Mucosa of descending colon (tissue), 3 donors: ENCODE data around the gene GALNT12. TPM values are rescaled to one million over a fixed set of nuclear protein-coding genes. Genes with fewer than 3 reads are reported as not detected.

Source experiments
- ATAC-seq: fragments of 200-7000 bp; cut with Tn5 transposase; one replicate; pipeline ENCODE4 v1.9.1; 2020; ENCODE audit warnings: mild to moderate bottlenecking, moderate library complexity
- DNase-seq, 3 donors: peaks; one replicate each; pipeline ENCODE4 v3.0.0-alpha.2; 2020
- H3K36me3 ChIP-seq: fragments of 200-600 bp; one replicate; pipeline ENCODE4 v1.8.0; 2021; ENCODE audit warnings: low read depth, mild to moderate bottlenecking
- H3K4me1 ChIP-seq: fragments of 200-600 bp; one replicate; pipeline ENCODE4 v1.8.0; 2021; ENCODE audit warnings: low read depth, mild to moderate bottlenecking
- H3K4me3 ChIP-seq: fragments of 200-600 bp; one replicate; pipeline ENCODE4 v1.8.0; 2021; ENCODE audit warnings: mild to moderate bottlenecking
- H3K9me3 ChIP-seq: fragments of 200-600 bp; one replicate; pipeline ENCODE4 v1.8.0; 2021; ENCODE audit warnings: mild to moderate bottlenecking
- CTCF ChIP-seq: fragments of 200-600 bp; IDR thresholded peaks from one replicate; pipeline ENCODE4 v1.8.0; 2022; ENCODE audit warnings: antibody characterized with exemption, mild to moderate bottlenecking
- intact Hi-C, 2 donors: fragments of 100-400 bp; cut with DNase I in 1 of 2; cut with micrococcal nuclease in 1 of 2; formaldehyde crosslinking; loops; one replicate each; pipeline versions ENCODE4 v1.11.0 to v1.11.1; 2022; cut with DNase I, micrococcal nuclease
- total RNA-seq, 3 donors: library from RNA; stranded (reverse); fragmentation: NEBNext Ultra II Directional in 2 of 3; extraction: Animal tissue kit (Norgen Biotek cat#: 25700) in 2 of 3; gene quantifications; one replicate each; pipeline versions ENCODE4 v1.2.1 to v1.2.4, GENCODE V29; 2021 to 2023
- donor health status: DM: no; HTN: no; CAD: no; lungs with moderate emphysema.
- donor health status: DM: no; HTN: no; CAD: no.
- donor health status: DM: no; HTN: yes; CAD: no.

GALNT12 gene
- total RNA-seq, 3 donors from 2014 or later = 54.6 to 139 (median 121) TPM

- intact Hi-C loops = no loop called here
- DNase-seq (no peak), ATAC-seq (no peak)
- Histone ChIP-seq H3K4me1 (no peaks in the 10 kb centered on the region), H3K36me3 (peaks cover 5% of the 10 kb centered on the region), H3K9me3 (no peaks in the 10 kb centered on the region), H3K4me3 (no peak overlapping the region)
- TF ChIP-seq CTCF = no peak
These were observed 40.3 kb upstream of the GALNT12 start for GRCh38 chr9:98767196-98767595.

GRCh38 chr9:98767915-98768314, 39.6 kb upstream of the GALNT12 start:
- no peaks in the 10 kb centered on the region for H3K9me3 ChIP-seq
- intact Hi-C loops = no loop called here
- no peak for TF ChIP-seq CTCF
- DNase-seq (no peak), ATAC-seq (no peak)
- H3K4me1 ChIP-seq = no peaks in the 10 kb centered on the region
- no peak overlapping the region for H3K4me3 ChIP-seq
- H3K36me3 ChIP-seq = peaks cover 5% of the 10 kb centered on the region

DNA sequence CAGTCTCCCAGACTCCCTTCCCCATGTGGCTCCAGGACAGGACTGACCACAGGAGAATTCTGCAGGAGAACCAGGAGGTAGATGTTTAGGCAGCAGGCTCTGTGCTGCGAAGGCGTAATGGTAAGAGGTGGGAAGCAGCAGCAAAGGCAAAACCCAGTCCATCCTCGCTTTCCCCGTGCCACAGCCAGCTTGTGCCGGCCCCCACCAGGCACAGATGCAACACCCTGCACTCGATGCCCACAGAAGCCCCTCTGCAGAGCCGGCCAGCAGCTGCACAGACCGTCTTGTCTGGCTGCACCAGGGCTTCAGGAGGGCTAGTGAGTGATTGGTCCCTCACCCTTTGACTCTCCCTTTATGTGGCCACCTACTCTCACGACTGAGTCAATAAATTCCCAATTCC, 39.1 kb upstream of the GALNT12 start:
- no peak for ATAC-seq
- H3K4me1 ChIP-seq = no peaks in the 10 kb centered on the region
- TF ChIP-seq CTCF = no peak
- DNase-seq = no peak
- H3K36me3 ChIP-seq = peaks cover 5% of the 10 kb centered on the region
- intact Hi-C loops = no loop called here
- H3K4me3 ChIP-seq = no peak overlapping the region
- no peaks in the 10 kb centered on the region for H3K9me3 ChIP-seq

- H3K9me3 ChIP-seq = no peaks in the 10 kb centered on the region
- H3K4me1 ChIP-seq = no peaks in the 10 kb centered on the region
- DNase-seq (no peak), ATAC-seq (no peak)
- intact Hi-C loops = no loop called here
- no peak overlapping the region for H3K4me3 ChIP-seq
- TF ChIP-seq CTCF = no peak
- peaks cover 5% of the 10 kb centered on the region for H3K36me3 ChIP-seq
These were observed 36.8 kb upstream of the GALNT12 start for GRCh38 chr9:98770717-98771116.

- ATAC-seq (no peak), DNase-seq (no peak)
- no peaks in the 10 kb centered on the region for H3K4me1 ChIP-seq
- no peaks in the 10 kb centered on the region for H3K9me3 ChIP-seq
- intact Hi-C loops = no loop called here
- no peak overlapping the region for H3K4me3 ChIP-seq
- H3K36me3 ChIP-seq = peaks cover 5% of the 10 kb centered on the region
- TF ChIP-seq CTCF = no peak
These were observed 36.1 kb upstream of the GALNT12 start for GRCh38 chr9:98771209-98771874.
